HG03521 (cell line): ENCODE data around the gene TMEM89.

Experiments
- ATAC-seq: cut with Tn5 transposase; IDR thresholded peaks from one replicate; pipeline ENCODE4 v1.9.1; 2021; ENCODE audit warnings: mild to moderate bottlenecking, moderate library complexity; ENCODE audit not compliant: unreplicated experiment

TMEM89 gene, protein sequence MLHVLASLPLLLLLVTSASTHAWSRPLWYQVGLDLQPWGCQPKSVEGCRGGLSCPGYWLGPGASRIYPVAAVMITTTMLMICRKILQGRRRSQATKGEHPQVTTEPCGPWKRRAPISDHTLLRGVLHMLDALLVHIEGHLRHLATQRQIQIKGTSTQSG

DNA sequence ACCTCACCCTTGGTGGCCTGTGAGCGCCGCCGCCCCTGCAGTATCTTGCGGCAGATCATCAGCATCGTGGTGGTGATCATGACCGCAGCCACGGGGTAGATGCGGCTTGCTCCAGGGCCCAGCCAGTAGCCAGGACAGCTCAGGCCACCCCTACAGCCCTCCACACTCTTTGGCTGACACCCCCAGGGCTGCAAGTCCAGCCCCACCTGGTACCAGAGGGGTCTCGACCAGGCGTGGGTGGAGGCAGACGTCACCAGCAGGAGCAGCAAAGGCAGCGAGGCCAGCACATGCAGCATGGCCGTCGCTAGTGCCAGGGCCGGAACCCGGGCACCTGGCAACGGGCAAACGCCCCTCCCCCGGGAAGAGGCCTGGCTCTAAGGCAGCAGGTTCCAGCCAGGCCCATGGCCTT lies at the start of gene TMEM89:
TMEM89 (minus strand) TSS at position 309 of the 409 bp plus-strand sequence; CDS start at position 296, 13 bp downstream.
- ATAC-seq = no peak

DNA sequence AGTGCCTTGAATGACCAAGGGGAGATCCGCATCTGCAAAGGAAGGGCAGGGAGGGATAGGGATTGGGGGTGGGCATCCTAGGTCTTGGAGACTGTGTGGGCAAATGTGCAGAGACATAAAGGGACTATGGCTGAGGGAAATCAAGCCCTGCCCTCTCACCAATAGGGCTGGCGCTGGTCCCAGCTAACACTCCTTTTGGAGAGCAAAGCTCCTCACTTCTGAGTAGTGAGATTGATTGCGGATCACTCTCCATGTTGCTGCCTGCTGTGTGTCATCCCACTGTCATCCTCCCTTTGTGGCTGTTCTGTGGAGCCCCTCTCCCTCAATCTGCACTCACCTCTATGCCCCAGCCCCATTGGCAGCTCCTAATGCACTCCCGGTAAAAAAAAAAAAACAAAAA lies 43.4 kb upstream of the TMEM89 start:
- no peak for ATAC-seq

DNA sequence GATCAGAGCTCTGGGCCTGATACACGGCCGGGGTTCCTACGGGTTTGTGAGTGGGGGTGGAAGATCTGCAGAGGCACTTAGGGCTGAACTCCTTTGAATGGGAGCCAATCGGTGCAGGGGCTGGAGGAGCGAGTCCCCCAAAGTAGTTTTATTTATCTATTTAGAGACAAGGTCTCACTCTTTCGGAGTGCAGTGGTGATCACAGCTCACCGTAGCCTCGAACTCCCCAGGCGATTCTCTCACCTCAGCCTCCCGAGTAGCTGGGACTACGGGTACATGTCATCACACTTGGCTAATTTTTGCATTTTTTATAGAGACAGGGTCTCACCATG lies 42.7 kb upstream of the TMEM89 start:
- no peak for ATAC-seq

DNA sequence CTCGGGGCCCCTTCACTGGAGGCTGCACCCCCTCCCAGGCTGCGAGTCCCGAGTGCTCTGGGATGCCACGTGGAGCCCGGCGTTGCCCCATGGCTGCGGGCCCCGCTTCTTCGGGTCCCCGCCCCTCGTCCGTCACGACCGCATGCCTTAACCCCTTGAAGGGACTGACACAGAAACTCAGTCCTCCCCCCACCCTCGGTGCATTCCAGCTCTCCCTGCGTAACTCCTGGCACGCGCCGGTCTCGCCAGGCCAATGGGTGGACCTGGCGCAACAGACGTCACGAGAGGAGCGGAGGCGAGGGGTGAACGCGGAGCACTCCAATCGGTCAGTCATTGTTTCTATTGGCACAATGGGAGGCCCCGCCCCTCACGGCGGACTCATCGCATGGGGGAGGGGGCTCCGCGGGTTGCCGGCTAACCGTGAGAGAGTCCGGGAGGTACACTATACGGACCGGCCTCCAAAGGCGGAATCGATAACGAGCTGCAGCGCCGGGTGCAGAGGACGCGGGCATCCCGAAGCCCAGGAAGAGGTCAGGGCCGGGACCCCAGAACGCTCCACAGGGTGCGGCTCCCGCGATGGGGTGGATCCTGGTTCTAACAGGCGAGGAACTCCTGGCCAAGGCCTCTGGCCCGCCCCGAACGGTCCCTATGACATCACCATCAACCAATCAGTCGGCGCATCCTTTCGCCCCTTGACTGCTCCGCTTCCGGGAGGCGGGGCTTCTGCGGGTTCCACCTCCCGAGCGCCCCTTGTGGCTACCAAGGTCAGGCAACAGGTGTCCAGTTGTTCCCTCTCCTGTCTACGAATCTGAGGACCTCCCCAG lies 42.1 kb upstream of the TMEM89 start:
- ATAC-seq = peak; percentile 81

DNA sequence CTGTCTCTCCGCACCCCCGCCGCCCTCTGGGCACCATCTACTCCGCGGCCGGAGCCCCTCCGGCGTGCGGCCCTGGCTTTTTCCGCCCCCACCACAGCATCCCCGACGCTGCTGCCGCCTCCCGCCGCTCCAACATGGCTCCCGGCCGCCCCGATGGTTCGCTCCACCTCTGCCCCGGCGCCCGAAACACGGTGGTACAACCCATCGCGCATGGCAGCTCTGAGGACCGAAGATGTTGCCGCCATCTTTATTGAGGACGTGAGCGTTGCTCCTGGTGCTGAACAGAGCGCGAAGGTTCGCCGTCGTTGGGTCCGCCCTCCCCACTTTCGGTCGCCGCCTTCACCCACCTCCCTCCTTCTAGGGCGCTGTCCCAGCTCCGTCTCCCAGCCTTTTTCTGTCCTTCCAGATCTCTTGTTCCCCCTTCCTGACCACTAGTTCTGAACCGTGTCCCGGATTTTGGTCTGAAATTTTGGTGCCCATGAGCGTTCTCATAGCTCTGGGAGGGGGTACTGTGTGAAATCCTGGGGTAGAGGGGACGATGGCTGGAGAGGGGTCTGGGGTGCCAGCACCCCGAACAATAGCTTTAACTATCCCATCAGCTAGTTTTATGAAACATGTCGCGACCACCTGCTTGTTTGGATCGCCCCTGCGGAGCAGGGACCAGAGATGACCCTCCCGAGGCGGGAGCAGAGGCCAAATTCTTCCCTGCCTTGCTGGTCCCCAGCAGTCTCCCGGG lies 41.4 kb upstream of the TMEM89 start, which contains the start of gene CELSR3:
CELSR3 (minus strand) TSS at position 134 of the 736 bp plus-strand sequence. CDS start 252 bp downstream, outside the sequence.
- no peak for ATAC-seq

DNA sequence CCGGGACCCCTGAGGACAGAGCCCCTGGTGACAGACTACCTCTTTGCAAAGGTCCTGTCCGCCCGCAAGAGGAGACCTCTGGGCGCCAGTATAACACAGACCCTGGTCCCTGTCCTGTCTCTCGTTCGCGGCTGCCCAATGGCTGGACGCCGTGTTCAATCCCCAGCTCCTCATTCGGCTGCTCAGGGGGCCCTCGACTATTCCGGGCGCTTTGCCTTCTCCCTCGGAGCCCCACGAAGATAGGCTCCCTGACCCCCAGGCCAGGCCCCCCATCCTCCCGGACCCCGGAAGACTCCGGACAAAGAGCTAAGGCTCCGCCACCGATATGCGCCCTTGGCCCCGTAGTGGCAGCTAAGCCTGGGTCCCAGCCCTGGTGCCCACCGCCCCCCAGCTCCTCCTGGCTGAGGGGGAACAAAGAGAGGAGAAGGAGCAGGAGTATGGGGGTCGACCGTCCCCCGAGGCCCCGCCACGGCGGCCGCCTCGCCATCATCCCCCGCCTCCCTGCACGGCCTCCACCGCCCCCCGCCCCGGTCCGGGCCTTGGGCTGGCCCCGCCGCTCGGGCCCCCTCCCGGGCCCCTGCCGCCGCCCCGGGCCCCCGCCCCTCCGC lies 40.7 kb upstream of the TMEM89 start:
- ATAC-seq = no peak

DNA sequence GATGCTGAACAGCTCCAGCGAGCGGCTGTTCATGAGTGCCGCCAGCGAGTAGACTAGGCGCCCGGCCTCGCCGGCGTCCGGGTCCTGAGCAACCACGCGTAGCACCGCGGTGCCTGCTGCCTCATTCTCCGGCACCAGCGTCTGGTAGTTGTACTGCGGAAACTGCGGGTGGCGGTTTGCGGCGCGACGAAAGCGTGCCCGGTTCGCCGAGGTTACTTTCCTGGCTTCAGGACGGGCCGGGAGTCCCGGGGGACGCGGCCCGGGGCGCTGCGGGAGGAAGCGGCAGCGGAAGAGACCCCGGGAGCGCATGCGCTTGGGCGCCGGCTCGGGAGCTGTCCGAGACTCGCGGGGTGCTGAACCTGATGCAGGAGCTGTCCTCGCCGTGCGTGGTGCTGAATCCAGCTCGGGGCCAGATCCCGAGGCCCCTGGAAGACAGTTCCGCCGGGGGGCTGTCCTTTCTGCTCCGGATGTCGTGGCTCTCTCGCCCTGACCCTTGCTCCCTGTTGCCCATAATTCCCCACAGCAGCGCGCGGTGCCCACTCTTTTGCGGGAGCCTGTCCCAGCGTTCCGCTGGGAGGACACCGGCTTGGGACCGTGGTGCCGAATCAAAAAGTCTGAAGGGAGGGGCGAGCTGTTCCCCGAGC lies 40.1 kb upstream of the TMEM89 start:
- no peak for ATAC-seq

DNA sequence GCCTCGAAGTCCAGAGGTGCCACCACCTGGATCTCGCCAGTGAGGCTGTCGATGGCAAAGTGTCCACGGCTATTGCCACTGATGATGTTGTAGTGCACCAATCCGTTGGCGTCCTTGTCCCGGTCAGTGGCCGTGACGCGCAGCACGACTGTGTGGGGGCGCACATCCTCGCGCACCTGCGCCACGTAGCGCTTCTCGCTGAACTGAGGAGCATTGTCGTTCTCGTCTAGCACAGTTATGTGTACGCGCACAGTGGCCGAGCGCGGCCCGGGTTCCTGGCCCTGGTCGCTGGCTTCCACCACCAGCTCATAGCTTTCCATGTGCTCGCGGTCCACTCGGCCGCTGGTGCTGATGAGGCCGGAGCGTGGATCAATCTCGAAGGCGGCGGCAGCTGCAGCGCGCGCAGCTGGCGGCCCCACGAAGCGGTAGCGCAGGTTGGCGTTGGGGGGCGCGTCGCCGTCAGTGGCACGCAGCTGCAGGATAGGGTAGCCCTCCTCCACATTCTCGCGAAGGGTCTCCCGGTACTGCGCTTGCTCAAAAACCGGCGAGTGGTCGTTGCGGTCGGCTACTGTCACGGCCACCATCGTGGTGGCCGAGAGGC lies 39.3 kb upstream of the TMEM89 start:
- no peak for ATAC-seq

DNA sequence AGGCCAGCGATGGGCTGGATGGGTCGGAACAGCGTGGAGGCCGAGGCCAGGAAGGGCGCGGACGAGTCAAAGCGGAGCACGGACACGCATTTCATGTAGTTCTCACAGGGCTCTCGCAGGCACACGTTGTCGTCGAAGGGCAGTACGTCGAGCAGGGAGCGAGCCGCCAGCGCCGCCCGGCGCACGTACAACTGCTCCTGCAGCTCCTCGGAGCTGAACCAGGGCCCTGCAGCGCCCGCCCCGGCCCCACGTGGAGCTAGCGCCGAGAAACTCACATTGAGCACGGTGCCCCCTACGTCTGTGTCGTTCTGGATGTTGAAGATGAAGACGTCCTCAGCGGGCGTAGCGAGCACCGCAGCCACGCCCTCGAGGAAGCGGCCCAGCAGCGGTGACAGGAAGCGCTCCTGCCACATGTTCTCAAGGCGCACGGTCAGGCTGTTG lies 35.3 kb upstream of the TMEM89 start:
- no peak for ATAC-seq

DNA sequence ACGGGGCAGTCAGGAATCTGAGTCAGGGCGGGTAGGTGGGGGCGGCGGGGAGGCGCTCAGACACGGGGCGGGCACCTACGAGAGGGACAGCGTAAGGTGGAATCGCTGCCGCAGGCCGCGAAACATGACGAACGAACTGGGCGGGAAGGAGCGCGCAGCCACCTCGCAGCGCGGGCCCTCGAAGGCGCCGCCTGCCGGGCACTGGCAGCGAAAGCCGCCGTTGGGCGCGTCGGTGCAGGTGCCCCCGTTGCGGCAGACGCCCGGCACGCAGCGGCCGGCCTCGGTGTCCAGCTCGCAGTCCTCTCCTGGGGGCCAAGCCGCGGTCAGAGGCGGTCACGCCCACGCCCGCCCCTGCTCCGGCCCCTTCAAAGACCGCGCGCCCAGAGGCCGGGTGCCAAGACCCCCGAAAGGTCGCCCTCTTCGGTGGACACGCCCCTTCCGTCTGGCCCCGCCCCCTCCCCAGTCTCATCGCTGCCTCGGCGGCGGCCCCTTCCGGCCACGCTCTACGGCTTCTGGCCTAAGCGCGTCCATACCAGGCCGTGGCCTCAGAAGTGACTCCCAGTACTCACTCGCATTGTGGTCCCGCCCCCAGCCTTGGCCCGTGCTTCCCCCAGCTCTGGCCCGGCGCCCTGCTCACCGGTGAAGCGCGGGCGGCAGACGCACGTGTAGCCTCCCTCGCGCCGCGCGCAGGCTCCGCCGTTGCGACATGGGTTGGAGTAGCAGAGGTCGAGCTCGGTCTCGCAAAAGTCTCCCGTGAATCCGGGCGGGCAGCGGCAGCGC lies 34.7 kb upstream of the TMEM89 start:
- peak; percentile 47 for ATAC-seq

DNA sequence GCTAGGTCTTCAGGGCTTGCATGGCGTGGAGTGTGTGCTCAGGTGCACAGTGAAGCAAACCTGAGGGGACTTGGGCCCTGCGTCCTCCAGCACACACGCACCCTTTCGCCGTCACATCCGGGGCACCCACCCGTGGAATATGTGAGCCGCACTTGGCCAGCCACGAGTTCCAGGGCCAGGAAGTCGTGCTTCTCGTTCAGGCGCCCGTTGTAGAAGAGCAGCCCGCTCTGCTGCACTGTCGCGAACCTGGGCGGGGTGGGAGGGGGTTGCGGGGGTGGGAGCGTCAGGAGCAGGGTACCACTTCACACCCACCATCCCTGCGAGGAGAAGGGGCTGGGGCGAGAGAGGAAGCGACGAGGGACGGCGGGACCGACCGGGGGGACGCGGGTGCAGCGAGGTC lies 34.0 kb upstream of the TMEM89 start:
- no peak for ATAC-seq

DNA sequence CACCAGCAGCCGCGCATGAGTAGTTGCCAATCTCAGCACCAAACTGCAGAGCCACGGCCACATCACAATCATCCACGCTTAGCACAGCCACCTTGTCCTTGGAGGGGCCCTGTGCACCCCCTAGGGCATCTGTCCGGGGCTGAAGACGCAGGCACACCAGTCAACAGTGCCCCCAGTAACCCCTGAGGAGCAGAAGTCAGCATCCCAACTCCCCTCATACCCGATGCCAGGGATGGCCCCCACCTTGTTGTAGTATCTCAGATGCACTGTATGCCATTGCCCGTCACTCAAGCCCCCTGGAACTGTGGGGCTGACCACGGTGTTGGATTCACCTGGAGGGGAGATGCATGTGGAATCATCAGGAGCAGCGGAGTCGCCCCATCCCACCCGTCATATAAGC lies 33.5 kb upstream of the TMEM89 start:
- no peak for ATAC-seq

DNA sequence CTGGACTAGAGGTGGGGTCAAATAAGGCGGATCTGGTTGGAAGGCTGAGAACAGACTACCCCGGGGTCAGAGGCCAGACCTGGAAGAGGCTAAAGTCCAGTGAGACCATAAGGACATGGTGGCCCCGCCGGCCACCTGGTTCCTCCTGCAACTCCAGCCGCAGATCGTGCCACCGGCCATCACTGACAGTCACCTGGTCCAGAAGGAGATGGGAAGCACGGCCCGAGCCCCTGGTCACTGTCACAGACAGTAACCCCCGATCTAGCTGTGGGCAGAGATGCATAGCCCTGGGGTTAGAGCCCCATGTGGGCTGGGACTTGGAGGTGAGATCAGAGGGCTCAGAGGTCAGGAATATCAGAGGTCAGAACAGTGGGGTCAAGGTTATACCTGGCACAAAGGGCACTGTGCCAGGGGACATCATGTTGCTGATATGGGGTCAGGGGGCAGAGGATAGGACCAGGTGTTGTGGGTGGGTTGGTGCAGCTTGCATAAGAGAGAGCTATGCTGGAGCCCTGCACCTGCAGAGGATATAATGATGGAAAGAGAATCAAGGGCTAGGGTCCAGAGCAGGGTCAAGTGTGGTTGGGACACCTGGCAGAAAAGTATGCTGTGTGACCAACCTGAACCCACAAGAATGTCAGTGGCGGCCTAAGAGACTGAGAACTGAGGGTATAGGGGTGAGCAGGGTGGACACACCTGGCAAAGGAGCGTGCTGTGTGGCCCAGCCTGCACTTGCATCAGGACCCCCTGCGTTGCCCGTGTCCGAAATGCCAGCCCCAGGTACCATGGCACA lies 31.6 kb upstream of the TMEM89 start:
- no peak for ATAC-seq

DNA sequence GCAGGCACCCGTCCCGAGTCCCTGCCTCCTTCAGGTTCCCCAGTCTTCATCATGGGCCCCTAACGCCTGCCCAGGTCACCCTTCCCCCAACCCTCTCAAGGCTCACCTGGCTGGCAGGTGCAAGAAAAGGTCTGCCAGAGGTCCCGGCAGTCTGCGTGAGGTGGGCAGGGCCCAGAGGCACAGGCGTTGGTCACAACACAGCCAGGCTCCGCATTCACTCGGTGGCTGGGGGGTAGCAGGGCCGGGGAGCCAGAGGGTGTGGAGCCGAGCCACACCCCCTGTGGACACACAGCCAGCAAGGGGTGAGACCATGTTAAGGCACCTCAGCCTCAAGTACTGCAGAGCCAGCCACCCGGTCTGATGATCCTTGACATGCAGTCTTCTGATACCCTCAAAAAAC lies 30.2 kb upstream of the TMEM89 start:
- ATAC-seq = no peak

DNA sequence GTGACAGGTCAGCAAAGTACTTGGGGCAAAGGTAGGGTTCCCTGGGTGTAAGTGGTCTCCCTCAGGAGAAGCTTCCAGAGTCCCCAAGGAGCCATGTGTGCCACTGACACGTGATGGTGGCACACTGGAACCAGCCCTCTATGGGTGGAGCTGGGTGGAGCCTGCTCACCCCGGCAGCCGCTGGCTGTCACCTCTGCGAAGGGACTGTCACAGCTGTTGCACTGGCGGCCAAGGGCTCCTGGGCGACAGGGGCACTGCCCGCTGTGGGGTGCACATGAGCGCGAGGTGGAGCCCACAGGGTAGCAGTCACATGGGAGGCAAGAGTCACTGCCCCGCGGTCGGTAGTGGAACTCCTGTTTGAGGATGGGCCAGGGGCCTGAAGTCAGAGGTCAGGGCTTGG lies 29.2 kb upstream of the TMEM89 start:
- no peak for ATAC-seq

DNA sequence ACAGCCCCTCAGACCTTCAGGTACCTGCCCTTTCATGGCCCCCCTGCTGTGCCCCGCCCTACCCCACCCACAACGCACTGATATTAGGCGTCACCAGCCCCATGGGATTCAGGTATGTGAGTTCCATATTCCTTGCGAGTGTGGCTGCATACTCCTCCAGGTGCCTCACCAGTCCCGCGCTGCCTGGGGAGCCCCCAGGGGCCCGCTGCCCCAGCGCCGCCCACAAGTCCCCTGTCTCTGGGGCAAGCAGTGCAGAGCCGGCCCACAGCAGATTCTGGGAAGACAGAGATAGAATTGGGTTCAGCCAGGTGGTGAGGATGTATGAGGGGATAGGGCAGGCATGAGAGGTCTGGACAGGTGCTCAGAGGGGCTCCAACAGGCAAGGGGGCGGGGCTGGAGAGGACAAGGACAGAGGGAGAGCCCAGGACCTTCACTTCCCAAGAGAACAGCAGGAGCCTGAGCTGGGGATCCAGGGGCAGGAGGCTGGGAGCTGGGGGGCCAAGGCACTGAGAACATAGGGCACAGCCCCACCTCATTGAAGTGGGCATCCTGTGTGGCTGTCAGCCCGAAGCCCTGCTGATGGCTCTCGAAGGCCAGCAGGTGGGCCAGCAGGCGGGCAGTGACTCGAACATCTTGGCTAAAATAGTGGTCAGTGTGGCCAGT lies 26.8 kb upstream of the TMEM89 start:
- ATAC-seq = no peak

DNA sequence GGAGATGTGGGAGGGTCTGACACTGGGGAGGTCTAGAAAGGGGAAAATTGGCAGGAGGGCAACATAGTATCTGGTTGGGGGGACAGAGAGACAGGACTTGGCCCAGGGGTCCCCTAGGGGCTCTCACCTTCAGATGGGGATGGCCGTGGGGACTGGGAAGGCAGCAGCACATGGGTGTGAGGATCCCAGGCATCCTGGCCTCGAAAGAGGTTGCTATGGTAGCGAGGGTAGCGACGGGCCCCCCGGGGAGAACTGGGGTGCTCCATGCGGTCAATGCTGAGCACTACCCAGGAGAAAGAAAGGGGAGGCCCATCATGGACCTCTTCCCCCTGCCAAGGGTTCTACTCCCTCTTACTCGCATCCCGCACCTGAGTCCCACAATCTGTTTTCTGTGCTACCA lies 26.1 kb upstream of the TMEM89 start:
- ATAC-seq = no peak
